H7 (cell line): ENCODE measurements around the gene ZNF710. TPM values are rescaled to one million over a fixed set of nuclear protein-coding genes. Genes with fewer than 3 reads are reported as not detected.
A peak's percentile ranks its signal among the peaks of the same experiment; 100 is the strongest.

Experiments
- DNase-seq: peaks from one replicate; pipeline ENCODE4 v3.0.0; 2012
- H3K27me3 ChIP-seq: 2 replicates; pipeline ENCODE4 v1.6.0; 2011; ENCODE audit warnings: mild to moderate bottlenecking, low read length; ENCODE audit not compliant: control insufficient read depth, insufficient read depth
- H3K36me3 ChIP-seq: replicated peaks from 2 replicates; pipeline ENCODE4 v1.5.1; 2011; ENCODE audit warnings: low read length; ENCODE audit not compliant: control insufficient read depth, insufficient read depth
- H3K4me3 ChIP-seq: 2 replicates; pipeline ENCODE4 v1.5.1; 2011; ENCODE audit warnings: low read depth, mild to moderate bottlenecking, control low read depth, low read length, moderate library complexity; ENCODE audit not compliant: insufficient read depth
- total RNA-seq: library from RNA; depleted of rRNA; stranded (reverse); fragments of >200 nt; shearing (Covaris generic); gene quantifications from 2 replicates; pipeline ENCODE4 v1.2.3, GENCODE V29; 2014

The ZNF710 gene
- total RNA-seq, 1 experiment from 2014 or later, result 28.5 TPM

DNA sequence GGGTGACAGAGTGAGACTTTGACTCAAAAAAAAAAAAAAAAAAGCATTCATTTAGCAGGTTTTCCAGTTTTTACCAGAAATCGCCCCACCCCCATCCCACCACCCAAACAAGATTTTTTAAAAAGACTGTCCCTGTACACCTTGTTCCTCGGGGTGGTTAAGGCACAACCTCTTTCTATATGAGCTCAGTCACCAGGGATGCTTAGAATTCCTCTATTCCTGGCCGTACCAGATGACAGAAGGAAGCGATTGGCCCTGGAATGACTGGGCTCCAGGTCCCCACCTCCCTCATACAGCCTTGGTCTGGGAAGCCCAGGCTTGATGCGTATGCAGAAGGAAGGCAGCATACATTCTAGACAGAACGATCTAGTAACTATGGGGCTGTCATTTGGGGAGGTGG is 75.6 kb downstream of the ZNF710 start:
- no peak overlapping the region for H3K4me3 ChIP-seq
- DNase-seq, result no peak
- peaks cover 1% of the 10 kb centered on the region for H3K36me3 ChIP-seq
- H3K27me3 ChIP-seq, result no peaks in the 10 kb centered on the region

DNA sequence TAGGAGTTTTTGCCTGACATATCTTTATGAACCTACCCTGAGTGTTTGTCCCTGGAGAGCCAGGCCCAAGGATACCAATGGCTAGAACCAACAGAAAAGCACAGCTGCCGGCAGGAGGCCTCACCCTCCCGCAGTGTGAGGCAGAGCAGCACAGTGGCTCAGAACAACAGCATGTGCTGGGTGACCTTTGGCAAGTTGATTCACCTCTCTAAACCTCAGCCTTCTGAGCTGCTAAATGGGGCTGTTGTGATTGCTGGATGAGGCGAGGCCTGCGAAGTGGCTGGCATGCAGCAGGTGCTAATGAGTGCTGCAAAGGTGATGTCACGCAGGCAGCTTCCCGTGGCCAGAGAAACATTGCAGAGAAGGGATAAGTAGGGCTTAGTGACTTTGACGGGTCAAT is 77.8 kb downstream of the ZNF710 start:
- no peak for DNase-seq

DNA sequence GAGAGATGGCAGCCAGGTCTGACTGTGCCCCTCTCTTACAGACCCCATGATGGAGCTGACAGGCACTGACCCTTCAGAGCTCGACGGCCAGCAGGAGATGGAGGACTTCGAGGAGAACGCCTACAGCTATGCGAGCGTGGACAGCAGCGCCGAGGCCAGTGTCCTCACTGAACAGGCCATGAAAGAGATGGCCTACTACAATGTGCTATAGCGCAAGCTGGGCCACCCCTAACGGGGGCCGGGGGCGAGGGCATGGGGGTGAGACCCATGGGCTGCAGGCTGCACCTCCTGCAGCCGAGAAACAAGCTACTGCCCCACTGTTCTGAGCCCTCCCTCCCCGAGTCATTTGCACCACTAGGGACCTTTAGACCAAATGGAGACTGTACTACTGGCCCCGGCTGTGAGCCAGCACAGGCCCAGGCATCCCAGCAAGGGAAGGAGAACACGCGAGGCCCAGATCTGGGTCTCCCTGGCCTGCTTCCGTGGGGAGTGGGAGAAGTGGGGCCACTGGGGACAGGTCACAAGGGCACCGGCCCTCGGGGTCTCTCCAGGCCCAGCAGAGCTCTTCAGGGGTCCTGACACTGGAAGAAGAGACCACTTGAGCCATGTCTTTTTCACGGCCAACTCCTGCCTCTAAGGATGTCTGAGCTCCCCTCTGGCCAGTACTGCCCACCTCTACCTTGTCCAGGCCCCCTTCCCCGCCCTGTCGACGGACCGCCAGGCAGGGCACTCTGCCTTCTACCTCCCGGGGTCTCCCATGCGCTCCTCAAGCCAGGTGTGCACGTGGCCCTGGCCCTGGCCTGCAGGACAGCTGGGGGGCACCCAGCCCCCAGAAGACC is 78.7 kb downstream of the ZNF710 start:
- no peak overlapping the region for H3K4me3 ChIP-seq
- DNase-seq, result no peak

More for the DNA sequence above, 77.8 kb downstream of the ZNF710 start:
- Histone ChIP-seq H3K36me3 (peaks cover 1% of the 10 kb centered on the region), H3K4me3 (no peak overlapping the region), H3K27me3 (no peaks in the 10 kb centered on the region)

DNA sequence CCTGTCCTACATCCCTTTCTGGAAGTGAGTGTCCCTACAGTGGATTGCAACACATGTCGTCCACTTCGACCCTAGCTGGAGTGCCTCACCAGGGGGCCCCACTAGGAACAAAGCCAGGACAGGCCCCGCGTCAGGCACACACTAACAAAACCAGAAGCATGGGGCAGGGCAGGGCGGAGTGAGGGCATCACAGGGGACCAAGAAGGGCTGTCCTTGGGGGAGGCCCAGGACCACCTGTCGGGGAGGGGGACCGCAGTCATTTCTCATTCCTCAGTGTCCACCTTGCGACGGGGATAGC is 79.3 kb downstream of the ZNF710 start:
- Histone ChIP-seq H3K27me3 (no peaks in the 10 kb centered on the region), H3K4me3 (no peak overlapping the region), H3K36me3 (peaks cover 3% of the 10 kb centered on the region)
- DNase-seq, result no peak

More for the DNA sequence above, 78.7 kb downstream of the ZNF710 start:
- Histone ChIP-seq H3K27me3 (no peaks in the 10 kb centered on the region), H3K36me3 (peaks cover 3% of the 10 kb centered on the region)

DNA sequence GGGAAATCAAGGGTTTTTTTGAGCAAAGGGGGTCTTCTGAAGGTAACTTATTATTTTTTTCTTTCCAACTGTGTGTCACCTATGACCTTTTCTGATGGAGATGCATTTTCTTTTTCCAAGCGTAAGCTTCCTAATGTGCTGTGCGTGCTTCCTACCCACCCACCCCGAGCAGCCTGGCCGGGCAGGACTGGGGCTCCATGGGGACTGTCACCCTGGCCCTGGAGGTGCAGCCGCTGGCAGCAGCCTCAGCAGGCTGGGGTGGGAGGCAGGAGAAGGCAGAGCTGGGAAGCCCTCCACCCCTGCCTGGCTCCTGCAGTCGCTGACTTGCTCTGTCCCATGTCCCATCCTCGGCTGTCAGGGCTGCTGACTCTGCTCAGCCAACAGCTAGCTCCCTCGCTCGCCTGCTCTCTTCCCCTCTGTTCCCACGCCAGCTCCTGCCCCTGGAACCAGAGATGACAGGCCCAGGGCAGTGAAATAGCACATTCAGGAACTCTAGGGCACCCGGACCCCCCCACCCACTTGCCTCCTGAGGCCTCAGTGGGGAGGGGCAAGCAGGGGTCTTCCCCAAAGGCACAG is 79.8 kb downstream of the ZNF710 start:
- Histone ChIP-seq H3K4me3 (no peak overlapping the region), H3K27me3 (no peaks in the 10 kb centered on the region), H3K36me3 (peaks cover 4% of the 10 kb centered on the region)
- no peak for DNase-seq

DNA sequence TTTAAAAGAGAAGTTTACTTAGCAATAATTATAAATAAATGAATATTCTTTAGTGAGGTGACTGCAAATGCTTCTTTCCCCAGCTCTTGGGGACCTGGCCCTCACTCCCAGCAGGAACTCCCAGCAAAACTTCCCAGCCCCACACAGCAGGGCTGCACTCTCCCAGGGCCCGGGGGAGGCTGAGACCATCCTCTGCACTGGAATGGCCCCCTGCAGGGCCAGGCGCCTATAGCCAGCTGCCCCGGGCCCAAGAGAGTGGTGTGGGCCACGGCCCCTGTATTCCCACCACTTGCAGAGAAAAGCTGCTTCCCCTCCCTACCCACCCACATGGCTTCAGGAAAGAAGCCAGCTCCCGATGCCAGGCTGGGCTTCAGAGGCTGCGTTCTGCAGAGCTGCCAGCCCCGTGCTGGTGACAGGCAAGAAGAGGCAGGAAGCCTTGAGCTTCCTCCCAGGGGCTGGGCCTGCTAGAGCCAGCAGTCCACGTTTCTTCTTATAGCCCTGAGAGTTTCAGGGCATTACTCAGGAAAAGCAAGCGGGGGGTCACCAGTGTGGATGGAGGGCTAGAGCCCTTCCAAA is 81.1 kb downstream of the ZNF710 start:
- Histone ChIP-seq H3K36me3 (peaks cover 6% of the 10 kb centered on the region), H3K4me3 (no peak overlapping the region), H3K27me3 (no peaks in the 10 kb centered on the region)
- peak; percentile 85 for DNase-seq

DNA sequence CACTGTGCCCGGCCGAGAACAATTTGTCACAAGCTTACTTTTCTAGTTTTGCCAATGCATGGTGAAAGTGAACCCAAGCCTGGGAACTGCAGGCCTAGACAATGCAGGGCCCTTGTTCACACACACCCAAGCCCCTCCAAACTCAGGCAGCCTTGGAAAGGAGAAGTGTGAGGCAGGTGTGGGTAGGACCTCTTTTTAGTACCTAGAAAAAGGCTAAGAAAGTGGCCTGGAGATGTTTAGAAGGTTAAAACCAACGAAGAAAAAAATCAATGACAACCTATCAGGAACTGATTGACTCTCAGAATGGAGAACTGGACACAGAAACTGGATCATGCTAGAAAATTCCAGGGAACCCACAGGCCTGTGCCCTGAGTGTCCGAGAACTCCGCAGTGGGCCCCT is 82.3 kb downstream of the ZNF710 start:
- Histone ChIP-seq H3K27me3 (no peaks in the 10 kb centered on the region), H3K36me3 (peaks cover 6% of the 10 kb centered on the region), H3K4me3 (no peak overlapping the region)
- DNase-seq, result no peak

DNA sequence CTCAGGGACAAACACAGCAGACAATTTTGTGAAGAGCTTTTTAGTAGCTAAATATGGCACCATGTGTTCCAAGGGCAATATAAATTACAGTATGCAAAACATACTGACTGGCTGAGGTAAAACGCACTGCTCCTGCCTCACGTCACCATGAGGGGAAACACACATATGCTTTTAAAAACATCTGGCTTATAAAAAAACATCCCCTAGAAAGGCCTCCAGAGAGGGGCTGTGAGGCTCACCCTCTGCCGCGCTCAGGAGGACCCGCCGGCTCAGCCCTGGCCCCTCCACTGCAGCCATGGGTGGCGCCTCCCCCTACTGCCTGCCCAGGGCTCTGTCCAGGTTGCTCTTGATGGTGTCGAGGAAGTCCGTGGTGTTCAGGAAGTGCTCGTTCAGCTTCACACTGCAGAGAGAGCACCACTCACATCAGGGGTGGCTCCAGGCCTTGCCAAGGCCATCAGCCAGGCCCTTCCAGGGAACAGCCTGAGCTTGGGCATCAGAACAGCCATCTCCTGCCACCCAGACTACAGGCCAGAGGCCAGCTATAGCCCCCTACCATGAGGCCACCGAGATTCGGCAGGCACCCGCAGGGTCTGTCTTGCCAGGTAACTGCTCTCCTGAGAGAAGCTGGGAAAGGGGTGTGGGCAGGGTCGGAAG is 83.0 kb downstream of the ZNF710 start:
- peak; percentile 49 for DNase-seq
- Histone ChIP-seq H3K36me3 (peaks cover 6% of the 10 kb centered on the region), H3K4me3 (no peak overlapping the region), H3K27me3 (no peaks in the 10 kb centered on the region)

DNA sequence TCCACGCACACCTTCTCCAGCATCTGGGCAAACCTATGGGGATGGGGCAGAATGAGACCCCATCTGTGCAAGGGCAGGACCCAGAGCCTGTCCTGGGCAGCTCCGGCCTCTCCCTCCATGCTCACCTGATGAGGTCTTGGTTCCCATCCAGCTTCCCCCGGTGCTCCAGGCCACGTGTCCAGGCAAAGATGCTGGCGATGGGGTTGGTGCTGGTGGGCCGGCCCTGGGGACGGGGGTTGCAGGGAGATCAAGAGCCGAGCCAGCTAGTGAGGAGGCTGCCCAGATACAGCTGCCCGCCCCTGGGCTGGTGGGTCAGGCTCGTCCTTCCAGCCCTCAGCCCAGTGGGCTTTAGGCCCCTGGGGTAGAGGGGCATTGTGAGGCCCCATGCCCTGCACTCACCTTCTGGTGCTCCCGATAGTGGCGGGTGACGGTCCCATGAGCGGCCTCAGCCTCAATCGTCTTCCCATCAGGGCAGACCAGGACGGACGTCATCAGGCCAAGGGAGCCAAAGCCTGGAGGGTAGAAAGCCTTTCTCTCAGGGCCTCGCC is 83.8 kb downstream of the ZNF710 start:
- H3K27me3 ChIP-seq, result no peaks in the 10 kb centered on the region
- DNase-seq, result peak; percentile 40
- H3K36me3 ChIP-seq, result peaks cover 8% of the 10 kb centered on the region
- H3K4me3 ChIP-seq, result no peak overlapping the region

DNA sequence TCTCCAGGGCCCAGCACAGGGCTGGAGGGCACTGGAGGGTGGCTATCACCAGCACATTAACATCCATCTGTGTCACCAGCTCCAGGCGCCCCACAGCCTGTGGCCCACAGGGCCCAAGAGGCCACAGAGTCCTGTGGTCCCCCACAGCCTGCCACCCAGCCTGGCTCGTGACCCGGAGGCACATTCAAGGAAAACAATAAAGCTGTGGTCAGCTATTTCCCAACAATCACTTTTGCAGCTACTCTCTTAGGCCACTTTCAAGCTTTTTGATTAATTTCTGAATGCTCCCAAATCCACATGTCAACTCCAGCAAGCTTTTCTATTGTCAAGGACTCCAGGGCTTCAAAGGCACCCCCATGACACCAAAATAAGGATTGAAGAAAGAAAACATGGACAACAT is 84.4 kb downstream of the ZNF710 start:
- Histone ChIP-seq H3K36me3 (peaks cover 8% of the 10 kb centered on the region), H3K27me3 (no peaks in the 10 kb centered on the region), H3K4me3 (no peak overlapping the region)
- DNase-seq, result peak; percentile 19

DNA sequence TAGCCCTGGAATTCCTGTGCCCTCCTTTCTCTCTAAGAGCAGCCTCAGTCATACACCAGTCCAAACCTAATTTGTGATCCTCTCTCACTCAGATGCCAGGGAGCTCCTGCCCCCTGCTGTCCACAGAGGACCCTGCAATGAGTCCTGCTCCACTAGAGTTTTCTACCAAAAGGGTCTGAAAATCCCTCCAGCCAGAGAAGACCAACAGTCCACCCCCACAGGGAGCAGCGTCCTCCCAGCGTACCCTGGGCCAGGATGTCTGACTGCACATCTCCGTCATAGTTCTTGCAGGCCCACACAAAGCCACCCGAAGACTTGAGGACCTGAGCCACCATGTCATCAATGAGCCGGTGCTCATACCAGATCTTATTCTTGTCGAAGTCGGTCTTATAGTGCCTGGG is 85.7 kb downstream of the ZNF710 start:
- H3K27me3 ChIP-seq, result no peaks in the 10 kb centered on the region
- peaks cover 8% of the 10 kb centered on the region for H3K36me3 ChIP-seq
- H3K4me3 ChIP-seq, result no peak overlapping the region
- peak; percentile 89 for DNase-seq

DNA sequence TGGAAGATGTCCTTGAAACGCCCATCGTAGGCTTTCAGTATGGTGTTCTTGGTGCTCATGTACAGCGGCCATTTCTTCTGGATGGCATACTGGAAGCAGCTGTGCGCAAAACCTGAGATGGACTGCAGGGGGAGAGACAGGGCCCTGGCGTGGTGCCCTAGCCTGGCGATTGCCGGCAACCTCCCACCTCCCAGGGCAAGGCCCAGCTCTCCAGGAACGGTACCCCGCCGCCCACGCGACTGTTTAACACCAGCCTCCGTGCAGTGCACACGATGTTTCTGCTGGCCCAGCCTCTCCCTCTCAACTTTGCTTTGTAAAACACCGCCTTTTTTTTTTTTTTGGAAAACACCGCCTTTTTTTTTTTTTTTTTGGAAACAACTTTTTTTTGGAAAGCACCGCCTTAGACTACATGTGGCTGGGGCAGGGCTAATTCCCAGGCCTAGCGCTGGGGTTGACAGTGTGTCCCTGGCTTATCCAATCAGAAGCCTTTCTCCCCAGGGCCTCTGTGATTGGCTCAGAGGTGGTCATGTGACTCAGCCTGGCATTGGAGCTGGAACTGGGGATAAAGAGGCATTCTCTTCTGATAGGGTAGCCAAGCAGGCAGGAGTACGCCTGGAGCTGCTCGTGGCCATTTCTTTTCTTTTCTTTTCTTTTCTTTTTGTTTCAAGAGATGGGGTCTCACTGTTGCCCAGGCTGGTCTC is 86.5 kb downstream of the ZNF710 start:
- peak; percentile 85 for DNase-seq
- H3K36me3 ChIP-seq, result peaks cover 8% of the 10 kb centered on the region
- H3K4me3 ChIP-seq, result no peak overlapping the region
- H3K27me3 ChIP-seq, result no peaks in the 10 kb centered on the region

DNA sequence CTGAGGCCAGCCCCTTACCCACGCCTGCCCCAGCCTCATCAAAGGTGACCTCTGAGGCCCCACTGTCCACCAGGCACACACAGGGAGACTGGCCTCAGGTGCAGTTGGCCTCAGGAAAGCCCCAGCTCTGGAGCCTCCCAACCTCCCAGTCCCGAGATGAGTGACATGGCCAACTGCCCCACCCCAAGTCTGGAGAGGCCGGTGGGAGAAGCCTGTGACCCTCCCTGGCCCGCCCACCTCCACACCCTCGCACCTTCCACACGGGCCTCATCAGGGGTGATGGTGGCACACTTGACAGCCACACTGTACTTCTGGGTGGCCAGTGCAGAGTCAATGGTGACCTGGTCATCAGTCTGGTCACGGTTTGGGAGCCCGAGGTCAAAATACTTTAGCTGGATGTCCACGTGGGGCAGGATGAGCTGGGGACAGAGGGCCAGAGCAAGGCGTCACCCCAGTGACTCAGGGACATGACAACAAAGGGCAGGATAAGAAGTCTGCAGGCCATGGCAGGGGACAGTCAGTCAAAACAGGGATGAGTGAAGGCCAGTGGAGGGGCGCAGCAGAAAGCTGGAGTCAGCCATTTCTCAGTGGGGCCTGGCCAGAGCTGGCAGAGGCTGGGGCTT is 89.2 kb downstream of the ZNF710 start:
- Histone ChIP-seq H3K27me3 (no peaks in the 10 kb centered on the region; the same call in 1 of the 2 replicates), H3K36me3 (peaks cover 6% of the 10 kb centered on the region), H3K4me3 (no peak overlapping the region)
- DNase-seq, result no peak
